Measurements from ENCODE around the gene DNAAF5.
"Not testable (repeated sequence)": the region's sequence is repeated elsewhere in the genome, so short reads cannot be mapped to it uniquely, and the experiment has no call there.

DNAAF5 gene

DNA sequence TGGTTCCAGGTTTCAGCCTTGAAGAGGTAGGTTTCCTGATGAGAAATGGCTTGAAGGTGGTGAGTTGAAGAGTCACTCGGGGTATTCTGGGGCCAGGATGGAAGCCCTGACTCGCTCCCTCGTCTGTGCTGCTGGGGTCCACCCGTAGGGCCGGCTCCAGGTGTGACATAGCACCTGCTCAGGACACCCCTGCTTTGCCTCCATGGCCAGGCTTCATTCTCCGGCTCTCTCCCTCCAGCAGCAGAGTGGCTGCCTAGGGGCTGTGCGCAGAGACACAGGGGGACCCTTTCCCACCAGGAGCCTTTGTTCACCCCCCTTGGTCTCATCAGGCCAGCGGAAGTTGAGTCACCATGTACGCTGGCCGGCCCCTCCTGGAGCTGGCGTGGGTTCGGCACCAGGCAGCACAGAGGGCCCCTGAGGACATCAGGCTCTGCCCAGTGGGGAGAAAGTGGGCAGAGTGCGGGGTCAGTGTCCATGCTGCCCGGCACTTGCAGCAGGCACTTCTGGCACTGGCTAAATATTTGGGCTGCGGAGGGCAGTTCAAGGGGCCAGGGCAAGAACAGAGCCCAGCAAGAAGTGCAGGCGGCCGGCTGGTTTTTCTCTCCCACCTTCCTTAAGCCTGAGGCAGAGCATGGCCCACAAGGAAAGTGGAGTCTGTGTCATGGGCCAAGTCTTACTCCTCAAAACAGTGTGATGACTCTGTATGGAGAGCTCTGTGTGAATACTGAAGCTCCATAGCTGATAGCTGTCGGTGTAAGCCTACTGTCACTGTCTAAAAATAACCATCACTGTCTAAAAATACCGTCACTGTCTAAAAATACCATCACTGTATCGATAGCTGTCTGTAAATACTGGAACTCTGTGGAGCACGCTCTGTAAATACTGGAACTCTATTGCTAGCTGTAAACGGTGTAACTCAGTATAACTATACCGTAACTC lies 4.3 kb downstream of the DNAAF5 start:
- DNase-seq (ENCODE audit: low read depth), result no peak

DNA sequence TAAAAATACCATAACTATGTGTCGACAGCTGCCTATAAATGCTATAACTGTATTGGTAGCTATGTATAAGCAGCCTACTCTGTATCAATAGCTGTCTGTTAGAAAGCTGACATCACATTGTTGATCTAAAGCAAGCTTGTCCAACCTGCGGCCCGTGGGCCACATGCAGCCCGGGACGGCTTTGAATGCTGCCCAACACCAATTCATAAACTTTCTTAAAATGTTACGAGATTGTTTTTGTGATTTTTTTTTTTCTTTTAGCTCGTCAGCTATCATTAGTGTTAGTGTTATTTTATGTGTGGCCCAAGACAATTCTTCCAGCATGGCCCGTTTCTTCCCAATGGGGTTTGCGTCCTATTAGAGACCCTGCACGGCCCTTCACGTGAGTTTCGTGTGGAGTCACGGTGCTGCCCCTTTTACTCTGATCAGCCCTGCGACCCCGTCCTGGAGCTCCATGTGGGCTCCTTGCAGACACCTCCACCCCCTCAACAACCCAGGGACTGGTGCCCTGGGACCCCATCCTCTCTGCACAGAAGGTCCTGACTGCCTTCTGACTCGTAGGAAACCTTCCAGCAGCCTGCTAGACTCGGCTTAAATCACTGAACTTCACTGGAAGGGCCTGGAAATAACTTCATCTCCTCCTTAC lies 5.1 kb downstream of the DNAAF5 start:
- DNase-seq (ENCODE audit: low read depth), result no peak

DNA sequence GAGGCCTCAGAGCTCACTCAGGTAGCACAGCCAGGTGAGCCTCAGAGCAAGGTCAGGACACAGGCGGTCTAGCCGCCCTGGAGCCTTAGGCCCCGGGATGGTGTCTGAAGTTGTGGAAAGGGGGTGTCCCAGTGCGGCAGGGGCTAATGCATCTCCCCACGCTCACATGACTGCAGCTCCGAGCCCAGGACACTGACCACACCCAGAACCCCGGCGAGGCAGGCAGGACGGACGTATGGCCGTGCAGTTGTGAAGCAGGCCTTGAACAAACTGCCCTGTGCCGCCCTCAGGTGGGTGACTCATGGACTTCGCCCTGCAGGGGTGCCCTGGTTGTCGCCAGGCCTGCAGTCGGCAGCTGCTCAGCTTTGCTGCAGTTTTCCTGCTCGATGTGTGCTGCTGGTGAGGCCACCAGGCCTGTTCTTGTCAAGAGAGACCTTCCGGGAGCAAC lies 5.6 kb downstream of the DNAAF5 start:
- no peak for DNase-seq (ENCODE audit: low read depth)

DNA sequence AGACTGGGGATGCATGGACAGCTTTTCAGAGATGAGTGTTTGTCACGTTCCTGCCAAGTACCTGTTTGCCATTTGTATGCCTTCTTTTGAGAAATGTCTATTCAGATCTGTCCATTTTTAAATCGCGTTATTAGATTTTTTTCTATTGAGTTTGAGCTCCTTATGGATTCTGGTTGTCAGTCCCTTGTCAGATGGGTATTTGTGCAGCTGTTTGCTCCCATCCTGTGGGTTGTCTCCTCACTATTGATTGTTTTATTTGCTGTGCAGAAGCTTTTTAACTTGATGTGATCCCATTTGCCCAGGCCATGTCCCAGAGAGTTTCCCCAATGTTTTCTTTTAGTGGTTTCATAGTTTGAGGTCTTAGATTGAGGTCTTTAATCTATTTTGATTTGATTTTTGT lies 6.1 kb downstream of the DNAAF5 start:
- DNase-seq (ENCODE audit: low read depth), result no peak

DNA sequence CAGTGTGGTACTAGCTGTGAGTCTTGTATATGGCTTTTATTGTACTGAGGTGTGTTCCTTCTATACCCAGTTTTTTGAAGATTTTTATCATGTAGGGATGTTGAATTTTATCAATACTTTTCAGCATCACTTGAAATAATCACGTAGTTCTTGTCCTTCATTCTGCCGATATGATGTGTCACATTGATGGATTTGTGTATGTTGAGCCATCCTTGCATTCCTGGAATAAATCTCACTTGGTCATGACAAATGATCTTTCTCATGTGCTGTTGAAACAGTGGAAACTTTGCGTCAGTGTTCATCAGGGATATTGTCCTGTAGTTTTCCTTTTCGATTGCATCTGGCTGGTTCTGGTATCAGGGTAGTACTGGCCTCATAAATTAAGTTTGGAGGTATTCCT lies 7.7 kb downstream of the DNAAF5 start:
- no peak for DNase-seq (ENCODE audit: low read depth)

- no peak for DNase-seq (ENCODE audit: low read depth)
Observed at GRCh38 chr7:734808-735207, 8.3 kb downstream of the DNAAF5 start.

DNA sequence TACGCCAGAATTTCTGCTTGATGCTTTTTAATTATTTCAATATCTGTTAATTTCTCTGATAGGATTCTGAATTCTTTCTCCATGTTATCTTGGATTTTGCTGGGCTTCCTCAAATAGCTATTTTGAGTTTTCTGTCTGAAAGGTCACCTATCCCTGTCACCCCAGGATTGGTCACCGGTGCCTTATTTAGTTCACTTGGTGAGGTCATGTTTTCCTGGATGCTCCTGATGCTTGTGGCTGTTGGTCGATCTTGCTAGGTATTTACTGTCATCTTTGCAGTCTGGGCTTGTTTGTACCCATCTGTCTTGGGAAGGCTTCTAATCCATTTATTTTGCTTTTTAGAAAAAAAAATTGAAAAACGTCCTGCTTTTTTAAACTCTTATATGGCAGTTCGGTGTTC lies 11.7 kb downstream of the DNAAF5 start:
- no peak for DNase-seq (ENCODE audit: low read depth)

DNA sequence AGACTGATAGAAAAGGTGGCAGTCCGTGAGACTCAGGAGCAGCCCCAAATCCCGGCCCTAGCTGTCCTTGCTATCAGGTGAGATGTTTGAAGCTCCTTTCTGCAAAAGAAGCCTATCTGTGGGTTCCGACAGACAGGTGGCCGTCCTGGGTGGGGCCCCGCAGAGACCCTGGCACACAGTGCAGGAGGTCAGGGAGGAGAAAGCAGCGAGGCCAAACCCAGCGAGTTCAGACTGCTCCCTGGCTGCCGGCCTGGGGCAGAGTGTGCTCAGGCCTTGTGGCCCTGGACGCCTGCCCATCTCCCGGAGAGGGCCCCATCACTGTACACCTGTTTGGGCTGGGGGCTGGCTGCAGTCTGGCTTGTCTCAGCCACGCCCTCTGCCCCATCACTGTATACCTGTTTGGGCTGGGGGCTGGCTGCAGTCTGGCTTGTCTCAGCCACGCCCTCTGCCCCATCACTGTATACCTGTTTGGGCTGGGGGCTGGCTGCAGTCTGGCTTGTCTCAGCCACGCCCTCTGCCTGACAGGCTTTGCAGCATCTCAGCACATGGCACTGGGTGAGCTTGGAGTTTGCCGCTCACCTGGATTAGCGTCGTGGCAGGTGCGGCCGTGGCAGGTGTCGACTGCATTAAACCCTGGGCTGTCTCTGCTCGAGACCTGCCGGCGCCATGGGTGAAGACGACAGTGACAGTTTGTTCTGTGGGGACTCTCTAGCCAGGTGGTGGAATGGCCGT lies 12.4 kb downstream of the DNAAF5 start:
- DNase-seq (ENCODE audit: low read depth), result no peak

DNA sequence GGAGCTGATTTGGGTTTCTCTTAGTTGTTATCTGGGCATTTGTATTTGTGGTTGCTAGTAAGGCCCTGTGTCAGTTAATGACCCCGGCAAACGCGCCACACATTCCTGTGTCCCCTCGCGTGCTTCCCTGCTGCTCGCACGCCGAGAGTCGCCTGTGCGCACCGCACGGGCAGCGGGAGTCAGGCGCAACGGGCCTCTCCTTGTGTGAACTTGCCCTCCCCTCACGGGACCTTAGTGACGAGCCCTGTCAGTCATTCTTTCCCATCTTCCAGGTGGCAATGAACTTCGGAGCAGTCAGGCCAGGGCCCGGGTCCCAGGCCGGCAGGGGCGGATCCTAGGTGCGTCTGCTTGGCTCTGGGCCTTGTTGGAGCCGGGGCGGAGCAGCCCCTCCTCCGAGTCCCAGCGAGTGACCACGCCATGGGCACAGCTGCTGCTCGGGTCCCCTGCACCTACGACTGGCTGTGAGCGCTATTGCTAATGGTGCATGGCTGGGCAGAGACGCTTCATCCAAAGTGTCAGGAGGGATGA lies 13.0 kb downstream of the DNAAF5 start:
- DNase-seq (ENCODE audit: low read depth), result no peak

- DNase-seq (ENCODE audit: low read depth), result no peak
Observed at GRCh38 chr7:739983-740942, 13.8 kb downstream of the DNAAF5 start.

- DNase-seq (ENCODE audit: low read depth), result no peak
Observed at GRCh38 chr7:741191-741671, 14.7 kb downstream of the DNAAF5 start.

DNA sequence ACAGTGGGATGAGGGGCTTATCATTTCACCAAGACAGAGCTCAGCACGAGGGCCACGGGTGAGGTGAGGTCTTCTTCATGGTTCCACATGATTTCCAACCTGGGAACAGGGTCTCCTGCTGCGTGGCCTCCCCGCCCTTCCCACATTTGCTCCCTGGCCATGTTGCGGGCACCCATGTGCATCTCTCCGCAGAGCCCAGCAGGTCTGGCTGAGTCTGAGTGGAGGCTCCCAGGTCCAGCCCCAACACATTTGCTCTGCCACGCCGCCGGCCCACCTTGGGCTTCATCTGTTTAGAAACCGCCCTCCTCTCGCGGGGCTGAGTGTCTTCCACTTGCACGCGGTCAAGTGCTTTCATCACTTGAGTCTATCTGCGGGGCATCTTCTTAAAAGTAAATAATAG lies 15.4 kb downstream of the DNAAF5 start:
- DNase-seq (ENCODE audit: low read depth), result no peak

DNA sequence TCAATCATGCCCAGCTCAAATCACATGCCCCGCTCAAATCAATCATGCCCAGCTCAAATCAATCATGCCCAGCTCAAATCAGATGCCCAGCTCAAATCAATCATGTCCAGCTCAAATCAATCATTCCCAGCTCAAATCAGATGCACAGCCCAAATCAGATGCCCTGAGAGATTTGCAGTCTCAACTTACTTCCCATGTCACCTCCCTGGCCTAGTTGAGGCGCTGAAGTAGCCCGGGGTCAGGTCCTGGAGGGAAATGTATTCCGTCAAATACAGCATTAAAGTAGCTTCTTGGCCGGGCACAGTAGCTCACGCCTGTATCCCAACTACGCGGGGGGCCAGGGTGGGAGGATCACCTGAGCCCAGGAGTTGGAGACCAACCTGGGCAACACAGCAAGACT lies 16.3 kb downstream of the DNAAF5 start:
- DNase-seq (ENCODE audit: low read depth), result no peak

- DNase-seq (ENCODE audit: low read depth), result not testable (repeated sequence)
Observed at GRCh38 chr7:743341-744127, 17.0 kb downstream of the DNAAF5 start.

GRCh38 chr7:744128-744520 lies 17.6 kb downstream of the DNAAF5 start:
- not testable (repeated sequence) for DNase-seq (ENCODE audit: low read depth)

DNA sequence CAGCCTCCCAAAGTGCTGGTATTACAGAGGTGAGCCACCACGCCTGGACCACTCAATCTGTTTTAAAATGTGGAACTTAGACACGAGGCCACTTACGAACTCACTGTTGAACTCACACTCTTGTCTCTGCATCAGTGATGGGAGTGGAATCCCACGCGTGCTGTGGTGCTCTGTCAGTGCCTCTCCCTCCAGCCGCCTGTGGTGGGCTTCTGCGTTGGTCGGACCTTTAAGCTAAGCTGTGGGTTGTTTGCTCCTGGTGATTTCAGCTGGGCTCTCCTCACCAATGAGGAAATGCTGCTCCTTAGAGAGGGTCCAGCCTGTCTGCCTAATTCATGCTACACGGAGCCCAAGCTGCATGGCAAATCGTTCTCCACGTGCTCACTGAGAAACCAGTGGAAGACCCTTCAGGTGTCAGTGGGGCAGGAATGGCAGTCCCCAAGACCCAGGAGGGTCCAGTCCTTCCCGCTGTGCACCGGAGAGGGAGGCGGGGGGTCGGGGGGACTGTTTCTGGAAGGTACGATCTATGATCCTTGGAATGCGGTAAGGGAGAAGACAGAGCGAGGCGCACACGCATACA lies 18.4 kb downstream of the DNAAF5 start:
- DNase-seq (ENCODE audit: low read depth), result no peak

DNA sequence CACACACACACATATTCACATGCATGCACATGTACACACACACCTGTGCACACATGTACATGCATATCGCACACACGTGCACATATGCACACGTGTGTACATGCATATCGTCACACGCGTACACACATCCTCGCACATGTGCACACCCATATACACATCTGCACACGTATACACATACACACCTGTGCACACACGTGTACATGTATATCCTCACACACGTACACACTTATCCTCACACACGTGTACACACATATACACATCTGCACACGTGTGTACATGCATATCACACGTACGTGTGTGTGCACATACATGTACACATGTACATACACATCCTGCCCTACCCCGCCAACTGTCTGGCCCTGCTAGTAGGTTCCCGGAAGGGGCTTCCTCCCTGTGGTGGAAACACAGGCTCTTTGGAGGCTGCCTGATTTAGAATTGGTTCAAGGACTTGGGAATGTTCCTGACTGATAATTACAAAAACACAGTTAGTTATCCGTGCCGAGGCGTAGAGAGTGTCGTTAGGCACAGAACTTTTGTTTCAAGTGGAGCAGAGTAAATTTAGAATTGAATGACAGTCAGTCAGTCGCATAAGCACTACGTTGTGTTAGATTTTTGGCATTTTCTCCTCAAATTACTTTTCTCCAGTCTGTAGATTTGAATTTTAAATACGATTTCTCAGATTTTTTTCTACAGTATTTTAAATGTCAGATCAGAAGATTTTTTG lies 19.1 kb downstream of the DNAAF5 start:
- no peak for DNase-seq (ENCODE audit: low read depth)

- no peak for DNase-seq (ENCODE audit: low read depth)
Observed at GRCh38 chr7:746155-747061, 19.9 kb downstream of the DNAAF5 start.

All from activated T-cell treated with anti-CD3 and anti-CD28 coated beads for 48 hours (primary cell).